ENCODE data around the gene S100A10.

Gene S100A10

GRCh38 chr1:151993084-151993733 is 450 bp downstream of the S100A10 start:
- no peaks in the 10 kb centered on the region for H3K36me3 ChIP-seq (ENCODE audit: insufficient read depth, low read length)
- no peak for TF ChIP-seq EZH2 (IDR thresholded peaks at IDR 0.05)
- no peak overlapping the region for H3K27ac ChIP-seq
- no peak for DNase-seq (ENCODE audit: low read depth, low spot score)
- H3K9ac ChIP-seq (ENCODE audit: insufficient read length), result peak overlapping the region; percentile 63
- H3K9me3 ChIP-seq (ENCODE audit: low read depth, low read length), result no peaks in the 10 kb centered on the region
- H3K4me3 ChIP-seq, result peak overlapping the region; percentile 87

- Histone ChIP-seq H3K4me3 (peak overlapping the region; percentile 87), H3K36me3 (ENCODE audit: insufficient read depth, low read length) (no peaks in the 10 kb centered on the region), H3K9me3 (ENCODE audit: low read depth, low read length) (no peaks in the 10 kb centered on the region), H3K9ac (ENCODE audit: insufficient read length) (no peak overlapping the region), H3K27ac (no peak overlapping the region)
- TF ChIP-seq EZH2 (IDR thresholded peaks at IDR 0.05) (no peak), FOXP2 (optimal IDR thresholded peaks at IDR 0.05; ENCODE audit: control extremely low read depth, extremely low read length, insufficient read depth) (no peak), POLR2AphosphoS5 (IDR thresholded peaks at IDR 0.05; ENCODE audit: borderline replicate concordance, low read depth, low read length) (no peak)
- DNase-seq (ENCODE audit: low read depth, low spot score), result no peak
Observed at GRCh38 chr1:151992303-151993083, 1.2 kb downstream of the S100A10 start.

GRCh38 chr1:151991663-151992302 is 1.9 kb downstream of the S100A10 start:
- no peak for DNase-seq (ENCODE audit: low read depth, low spot score)
- Histone ChIP-seq H3K4me3 (no peak overlapping the region), H3K36me3 (ENCODE audit: insufficient read depth, low read length) (no peaks in the 10 kb centered on the region), H3K9ac (ENCODE audit: insufficient read length) (no peak overlapping the region), H3K9me3 (ENCODE audit: low read depth, low read length) (no peaks in the 10 kb centered on the region), H3K27ac (no peak overlapping the region)
- no peak for TF ChIP-seq EZH2 (IDR thresholded peaks at IDR 0.05)
- TF ChIP-seq FOXP2 (optimal IDR thresholded peaks at IDR 0.05; ENCODE audit: control extremely low read depth, extremely low read length, insufficient read depth), result no peak
- TF ChIP-seq POLR2AphosphoS5 (IDR thresholded peaks at IDR 0.05; ENCODE audit: borderline replicate concordance, low read depth, low read length), result no peak

- Histone ChIP-seq H3K9me3 (ENCODE audit: low read depth, low read length) (no peaks in the 10 kb centered on the region), H3K27ac (no peak overlapping the region), H3K4me3 (peak overlapping the region; percentile 11; the same call in 1 of the 2 replicates), H3K9ac (ENCODE audit: insufficient read length) (no peak overlapping the region), H3K36me3 (ENCODE audit: insufficient read depth, low read length) (no peaks in the 10 kb centered on the region)
- DNase-seq (ENCODE audit: low read depth, low spot score), result no peak
- TF ChIP-seq POLR2AphosphoS5 (IDR thresholded peaks at IDR 0.05; ENCODE audit: borderline replicate concordance, low read depth, low read length) (no peak), EZH2 (IDR thresholded peaks at IDR 0.05) (no peak), FOXP2 (optimal IDR thresholded peaks at IDR 0.05; ENCODE audit: control extremely low read depth, extremely low read length, insufficient read depth) (no peak)
Observed at GRCh38 chr1:151990856-151991198, 2.8 kb downstream of the S100A10 start.

GRCh38 chr1:151990058-151990855 is 3.4 kb downstream of the S100A10 start:
- no peak for TF ChIP-seq FOXP2 (optimal IDR thresholded peaks at IDR 0.05; ENCODE audit: control extremely low read depth, extremely low read length, insufficient read depth)
- TF ChIP-seq POLR2AphosphoS5 (IDR thresholded peaks at IDR 0.05; ENCODE audit: borderline replicate concordance, low read depth, low read length), result no peak
- TF ChIP-seq EZH2 (IDR thresholded peaks at IDR 0.05), result no peak
- peaks cover 2% of the 10 kb centered on the region; the same call in 1 of the 2 replicates for H3K36me3 ChIP-seq (ENCODE audit: insufficient read depth, low read length)
- peak overlapping the region; percentile 11; the same call in 1 of the 2 replicates for H3K4me3 ChIP-seq
- no peak overlapping the region for H3K9ac ChIP-seq (ENCODE audit: insufficient read length)
- no peak for DNase-seq (ENCODE audit: low read depth, low spot score)
- H3K9me3 ChIP-seq (ENCODE audit: low read depth, low read length), result no peaks in the 10 kb centered on the region
- no peak overlapping the region for H3K27ac ChIP-seq

GRCh38 chr1:151989211-151989862 is 4.3 kb downstream of the S100A10 start:
- H3K4me3 ChIP-seq, result no peak overlapping the region
- H3K9ac ChIP-seq (ENCODE audit: insufficient read length), result no peak overlapping the region
- TF ChIP-seq FOXP2 (optimal IDR thresholded peaks at IDR 0.05; ENCODE audit: control extremely low read depth, extremely low read length, insufficient read depth), result no peak
- TF ChIP-seq POLR2AphosphoS5 (IDR thresholded peaks at IDR 0.05; ENCODE audit: borderline replicate concordance, low read depth, low read length), result no peak
- TF ChIP-seq EZH2 (IDR thresholded peaks at IDR 0.05), result no peak
- no peak for DNase-seq (ENCODE audit: low read depth, low spot score)
- H3K36me3 ChIP-seq (ENCODE audit: insufficient read depth, low read length), result peaks cover 3% of the 10 kb centered on the region; the same call in 1 of the 2 replicates
- no peaks in the 10 kb centered on the region for H3K9me3 ChIP-seq (ENCODE audit: low read depth, low read length)
- no peak overlapping the region for H3K27ac ChIP-seq

- DNase-seq (ENCODE audit: low read depth, low spot score), result no peak
- H3K9me3 ChIP-seq (ENCODE audit: low read depth, low read length), result no peaks in the 10 kb centered on the region
- no peak overlapping the region for H3K27ac ChIP-seq
- H3K4me3 ChIP-seq, result no peak overlapping the region
- TF ChIP-seq POLR2AphosphoS5 (IDR thresholded peaks at IDR 0.05; ENCODE audit: borderline replicate concordance, low read depth, low read length), result no peak
- no peak for TF ChIP-seq FOXP2 (optimal IDR thresholded peaks at IDR 0.05; ENCODE audit: control extremely low read depth, extremely low read length, insufficient read depth)
- TF ChIP-seq EZH2 (IDR thresholded peaks at IDR 0.05), result no peak
- no peak overlapping the region for H3K9ac ChIP-seq (ENCODE audit: insufficient read length)
- peaks cover 3% of the 10 kb centered on the region; the same call in 1 of the 2 replicates for H3K36me3 ChIP-seq (ENCODE audit: insufficient read depth, low read length)
Observed at GRCh38 chr1:151988405-151988923, 5.2 kb downstream of the S100A10 start.

Data from SK-N-MC (cell line).